Epithelial cell of esophagus (primary cell): Measurements from ENCODE around the gene SHH.

ENCODE experiments used
- DNase-seq: peaks from one replicate; pipeline ENCODE4 v3.0.0; 2010; ENCODE audit warnings: low read depth
- H3K4me3 ChIP-seq: 2 replicates; pipeline ENCODE4 v1.5.1; 2011; ENCODE audit warnings: mild to moderate bottlenecking, low read length, control low read depth
- TF ChIP-seq, protein P1 (sequence below): IDR thresholded peaks from 2 replicates; pipeline ENCODE4 v1.5.1; 2011; ENCODE audit warnings: low read depth, mild to moderate bottlenecking, low read length, control low read depth, inconsistent platforms; ENCODE audit not compliant: insufficient read depth; ENCODE audit errors: missing control alignments

The SHH gene

DNA sequence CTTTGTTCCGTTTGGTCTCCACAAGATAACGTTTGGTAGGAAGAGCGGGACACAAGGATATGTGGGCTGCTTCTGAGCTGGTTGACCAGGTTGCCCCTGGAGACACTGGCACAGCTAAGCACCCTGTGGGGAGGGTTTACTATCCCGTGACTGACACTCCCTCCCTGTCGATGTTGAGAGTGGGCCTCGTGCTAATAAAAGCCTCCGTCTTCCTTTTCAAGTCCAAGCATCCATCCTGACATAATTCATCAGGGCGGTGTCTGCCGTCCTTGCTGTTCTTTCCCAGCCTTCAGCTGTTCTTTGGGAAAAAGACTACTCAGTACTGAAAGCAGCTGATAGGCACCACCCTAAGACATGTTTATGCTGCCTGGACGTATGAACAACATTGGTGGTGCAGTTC lies 49.6 kb downstream of the SHH start:
- DNase-seq: no peak
- TF ChIP-seq, protein P1, sequence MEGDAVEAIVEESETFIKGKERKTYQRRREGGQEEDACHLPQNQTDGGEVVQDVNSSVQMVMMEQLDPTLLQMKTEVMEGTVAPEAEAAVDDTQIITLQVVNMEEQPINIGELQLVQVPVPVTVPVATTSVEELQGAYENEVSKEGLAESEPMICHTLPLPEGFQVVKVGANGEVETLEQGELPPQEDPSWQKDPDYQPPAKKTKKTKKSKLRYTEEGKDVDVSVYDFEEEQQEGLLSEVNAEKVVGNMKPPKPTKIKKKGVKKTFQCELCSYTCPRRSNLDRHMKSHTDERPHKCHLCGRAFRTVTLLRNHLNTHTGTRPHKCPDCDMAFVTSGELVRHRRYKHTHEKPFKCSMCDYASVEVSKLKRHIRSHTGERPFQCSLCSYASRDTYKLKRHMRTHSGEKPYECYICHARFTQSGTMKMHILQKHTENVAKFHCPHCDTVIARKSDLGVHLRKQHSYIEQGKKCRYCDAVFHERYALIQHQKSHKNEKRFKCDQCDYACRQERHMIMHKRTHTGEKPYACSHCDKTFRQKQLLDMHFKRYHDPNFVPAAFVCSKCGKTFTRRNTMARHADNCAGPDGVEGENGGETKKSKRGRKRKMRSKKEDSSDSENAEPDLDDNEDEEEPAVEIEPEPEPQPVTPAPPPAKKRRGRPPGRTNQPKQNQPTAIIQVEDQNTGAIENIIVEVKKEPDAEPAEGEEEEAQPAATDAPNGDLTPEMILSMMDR: no peak
- H3K4me3 ChIP-seq: no peak overlapping the region

DNA sequence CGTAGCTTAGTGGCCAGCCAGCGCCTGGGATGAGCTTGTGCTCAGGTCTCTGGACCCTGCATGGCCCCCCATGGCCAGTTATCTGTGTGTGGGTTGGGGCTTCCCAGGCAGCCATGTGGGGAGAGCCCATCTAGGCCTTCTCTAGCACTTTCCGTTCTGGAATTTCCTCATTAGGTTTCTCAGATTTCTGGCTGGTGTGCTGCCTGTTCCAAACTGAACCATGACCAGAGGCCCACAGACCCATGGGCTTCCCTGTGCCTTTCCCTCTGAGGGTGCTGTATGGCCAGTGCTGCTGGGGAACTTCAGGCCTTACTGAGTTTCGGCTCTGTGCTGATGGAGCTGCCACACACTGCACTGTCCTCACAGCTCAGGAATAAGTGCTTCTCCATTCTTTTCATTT lies 50.2 kb downstream of the SHH start:
- TF ChIP-seq, protein P1: no peak
- no peak for DNase-seq
- H3K4me3 ChIP-seq: no peak overlapping the region

DNA sequence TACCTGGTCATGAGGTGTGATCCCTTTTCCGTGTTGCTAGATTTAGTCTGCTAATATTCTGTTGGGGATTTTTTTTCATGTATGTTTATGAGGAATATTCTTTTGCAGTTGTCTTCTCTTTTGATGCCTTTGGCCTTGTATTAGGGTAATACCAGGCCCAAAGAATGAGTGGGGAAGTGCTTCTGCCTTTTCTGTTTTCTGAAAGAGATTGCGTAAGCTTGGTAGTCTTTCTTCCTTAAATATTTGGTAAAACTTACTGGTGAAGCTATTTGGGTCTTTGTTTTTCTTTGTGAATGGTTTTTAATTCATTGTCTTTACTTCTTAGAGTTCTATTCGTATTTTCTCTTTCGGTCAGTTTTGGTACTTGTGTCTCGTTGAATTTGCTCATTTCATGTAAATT lies 51.1 kb downstream of the SHH start:
- no peak overlapping the region for H3K4me3 ChIP-seq
- TF ChIP-seq, protein P1: no peak
- DNase-seq: no peak

DNA sequence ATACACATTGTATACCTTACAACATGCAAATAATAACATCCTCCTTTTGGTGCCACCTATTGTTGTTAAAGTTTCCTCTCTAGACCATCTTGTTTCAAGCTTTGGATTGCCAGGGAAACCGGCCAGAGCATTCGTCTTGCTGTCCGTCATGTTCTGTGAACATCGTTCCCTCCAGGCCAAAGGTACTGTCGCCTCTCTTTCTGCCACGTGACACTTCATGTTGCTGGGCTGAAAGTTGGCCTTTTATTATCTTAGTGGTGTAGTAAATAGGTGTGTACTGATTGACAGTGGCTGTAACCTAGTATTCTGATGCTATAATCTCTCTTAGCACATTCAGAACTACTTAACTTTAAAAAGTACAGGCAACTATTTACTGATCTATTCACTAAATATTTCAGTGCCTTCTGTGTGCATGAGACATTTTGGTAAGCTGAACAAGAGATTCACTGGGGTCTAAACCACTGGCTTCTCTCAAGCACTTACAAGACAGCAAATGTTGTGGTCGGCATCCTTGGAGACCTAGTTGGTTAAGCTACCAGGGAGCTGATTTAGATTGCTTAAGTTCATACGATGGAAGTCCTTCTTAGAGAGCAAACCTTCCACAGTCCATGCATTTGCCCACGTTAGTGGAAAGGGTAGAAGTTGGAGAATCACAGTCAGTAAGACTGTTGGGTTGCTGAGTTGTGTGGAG lies 52.4 kb downstream of the SHH start:
- TF ChIP-seq, protein P1: no peak

DNA sequence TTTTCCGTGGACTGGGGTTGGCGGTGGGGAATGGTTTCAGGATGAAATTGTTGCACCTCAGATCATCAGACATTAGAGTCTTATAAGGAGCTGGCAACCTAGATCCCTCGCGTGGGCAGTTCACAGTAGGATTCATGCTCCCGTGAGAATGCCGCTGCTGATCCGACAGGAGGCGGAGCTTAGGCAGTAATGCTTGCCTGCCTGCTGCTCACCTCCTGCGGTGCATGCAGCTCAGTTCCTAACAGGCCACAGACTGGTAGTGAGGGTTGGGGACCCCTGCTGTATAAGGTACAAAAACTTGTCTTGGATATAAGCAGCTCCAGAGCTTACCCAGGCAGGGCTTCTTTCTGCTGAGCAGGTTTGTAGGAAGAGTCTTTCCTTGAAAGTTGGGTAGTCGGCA lies 53.9 kb downstream of the SHH start:
- no peak for DNase-seq
- TF ChIP-seq, protein P1: no peak
- no peak overlapping the region for H3K4me3 ChIP-seq

More for the DNA sequence above, 52.4 kb downstream of the SHH start:
- DNase-seq: no peak
- H3K4me3 ChIP-seq: no peak overlapping the region

DNA sequence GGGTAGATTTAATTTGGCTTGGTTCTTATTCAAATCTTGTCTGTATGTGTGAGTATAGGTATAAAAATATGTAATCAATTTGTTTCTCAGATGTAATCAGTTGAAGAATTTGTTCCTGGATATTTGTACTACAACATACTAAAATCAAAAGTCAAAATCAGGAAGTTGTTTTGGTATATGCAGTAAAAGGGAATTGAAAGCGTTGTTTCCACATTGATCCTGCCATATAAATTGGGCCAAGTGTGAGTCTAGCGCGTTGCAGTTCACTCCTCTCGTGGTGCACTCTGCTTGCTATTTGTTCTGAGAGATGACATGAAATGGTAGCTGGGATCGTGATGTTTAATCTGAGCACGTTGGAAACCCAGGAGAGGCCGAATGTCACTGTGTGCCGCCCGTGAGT lies 55.9 kb downstream of the SHH start:
- TF ChIP-seq, protein P1: no peak
- no peak overlapping the region for H3K4me3 ChIP-seq
- no peak for DNase-seq

DNA sequence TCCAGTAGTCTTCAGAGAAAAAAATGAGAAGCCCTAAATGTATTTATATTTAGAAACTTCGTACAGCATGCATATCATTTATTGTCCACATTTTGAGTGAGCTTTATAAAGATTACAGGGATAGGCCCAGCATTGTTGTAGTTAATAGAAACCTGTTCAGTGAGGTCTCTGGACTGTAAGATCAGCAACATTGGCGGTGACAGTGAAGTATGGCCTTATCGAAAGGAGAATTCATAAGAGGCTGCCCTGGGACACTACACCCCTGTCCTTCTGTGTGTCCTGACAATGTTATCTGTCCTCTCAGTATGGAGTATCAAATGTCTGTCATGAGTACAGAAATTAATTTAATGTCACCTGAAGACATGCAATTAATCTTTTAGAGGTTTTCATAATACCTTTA lies 57.2 kb downstream of the SHH start:
- TF ChIP-seq, protein P1: no peak
- DNase-seq: no peak
- no peak overlapping the region for H3K4me3 ChIP-seq
